ENCODE results near the gene SMPX.
"Not testable (repeated sequence)": the region's sequence is repeated elsewhere in the genome, so short reads cannot be mapped to it uniquely, and the experiment has no call there.

The SMPX gene

GRCh38 chrX:21757960-21758359, at the start of gene SMPX:
SMPX (minus strand) TSS chrX:21758116; CDS start chrX:21754290, 3,826 bp downstream.
- no peak for DNase-seq

- no peak for DNase-seq
Measured at GRCh38 chrX:21806691-21807090, 48.8 kb upstream of the SMPX start.

- no peak for DNase-seq
Measured at GRCh38 chrX:21802839-21803238, 44.9 kb upstream of the SMPX start.

GRCh38 chrX:21802054-21802670, 44.2 kb upstream of the SMPX start:
- no peak for DNase-seq

GRCh38 chrX:21800344-21800770, 42.4 kb upstream of the SMPX start:
- no peak for DNase-seq

- DNase-seq = no peak
Measured at GRCh38 chrX:21799767-21800166, 41.9 kb upstream of the SMPX start.

- DNase-seq = peak; percentile 83
Measured at GRCh38 chrX:21798677-21799219, 40.8 kb upstream of the SMPX start.

- no peak for DNase-seq
Measured at GRCh38 chrX:21781976-21782375, 24.1 kb upstream of the SMPX start.

- no peak for DNase-seq
Measured at GRCh38 chrX:21781525-21781924, 23.6 kb upstream of the SMPX start.

- no peak for DNase-seq
Measured at GRCh38 chrX:21779095-21779494, 21.2 kb upstream of the SMPX start.

- no peak for DNase-seq
Measured at GRCh38 chrX:21778236-21778635, 20.3 kb upstream of the SMPX start.

- DNase-seq = not testable (repeated sequence)
Measured at GRCh38 chrX:21775128-21775527, 17.2 kb upstream of the SMPX start.

GRCh38 chrX:21773036-21773435, 15.1 kb upstream of the SMPX start:
- not testable (repeated sequence) for DNase-seq

GRCh38 chrX:21770631-21771321, 12.9 kb upstream of the SMPX start:
- DNase-seq = no peak

GRCh38 chrX:21766101-21766500, 8.2 kb upstream of the SMPX start:
- no peak for DNase-seq

- DNase-seq = no peak
Measured at GRCh38 chrX:21764008-21764407, 6.1 kb upstream of the SMPX start.

- no peak for DNase-seq
Measured at GRCh38 chrX:21758488-21758887, 572 bp upstream of the SMPX start.

GRCh38 chrX:21756785-21757529, 959 bp downstream of the SMPX start:
- DNase-seq = no peak

- DNase-seq = no peak
Measured at GRCh38 chrX:21749924-21750323, 8.0 kb downstream of the SMPX start.

GRCh38 chrX:21748235-21748634, 9.7 kb downstream of the SMPX start:
- no peak for DNase-seq

GRCh38 chrX:21747558-21747957, 10.4 kb downstream of the SMPX start:
- peak; percentile 48 for DNase-seq

- peak; percentile 17 for DNase-seq
Measured at GRCh38 chrX:21745756-21746155, 12.2 kb downstream of the SMPX start.

- DNase-seq = no peak
Measured at GRCh38 chrX:21744721-21745120, 13.2 kb downstream of the SMPX start.

GRCh38 chrX:21744060-21744459, 13.9 kb downstream of the SMPX start:
- DNase-seq = no peak
